ENCODE data around the gene WDR19. TPM values are rescaled to one million over a fixed set of nuclear protein-coding genes. Genes with fewer than 3 reads are reported as not detected.

WDR19 gene
- total and polyA plus RNA-seq, 2 of the 4 experiments (the other 2 are of a cell fraction): 16.0 to 22.6 TPM

DNA sequence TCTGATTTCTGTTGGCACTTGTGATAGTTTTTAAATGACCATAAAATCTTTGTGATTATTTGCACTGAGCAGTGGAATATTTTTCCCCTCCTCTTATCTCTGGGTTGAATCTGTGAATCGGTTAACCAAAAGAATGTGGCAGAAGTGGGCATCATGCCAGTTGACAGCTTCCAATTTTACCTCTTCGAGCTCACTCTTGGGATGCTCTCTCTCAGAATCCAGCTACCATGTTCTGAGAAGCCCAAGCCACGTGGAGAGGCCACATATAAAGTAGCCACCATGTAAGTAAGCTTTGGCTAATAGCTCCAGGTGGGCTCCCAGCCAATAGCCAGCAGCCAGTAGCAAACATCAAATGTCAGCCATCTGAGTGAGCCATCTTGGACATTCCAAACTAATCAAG, 12.9 kb upstream of the WDR19 start:
- POLR2A ChIA-PET (ENCODE audit: unreplicated experiment): no interaction called here
- Histone ChIP-seq H3K36me3 (ENCODE audit: control insufficient read depth, insufficient read depth, low read length) (no peaks in the 10 kb centered on the region), H3K18ac (ENCODE audit: low read depth, low read length) (no peak overlapping the region), H3K9me1 (ENCODE audit: insufficient read depth, low read length) (no peaks in the 10 kb centered on the region), H3K27me3 (ENCODE audit: control insufficient read depth, insufficient read depth, low read length) (no peaks in the 10 kb centered on the region; the same call in 1 of the 2 replicates), H4K8ac (ENCODE audit: low read depth in 2 of 2, low read length in 2 of 2) (no peak overlapping the region), H3K9me3 (ENCODE audit: control insufficient read depth, insufficient read depth, low read length) (peaks cover 2% of the 10 kb centered on the region; the same call in 1 of the 2 replicates), H4K91ac (ENCODE audit: insufficient read depth, low read depth, low read length) (no peak overlapping the region), H2BK20ac (ENCODE audit: low read depth, low read length) (no peak overlapping the region), H3K56ac (ENCODE audit: extremely low read depth, insufficient read depth, low read length) (no peak overlapping the region), H3K27ac (ENCODE audit: insufficient read depth, low read length) (no peak overlapping the region), H2AFZ (replicated peaks; ENCODE audit: low read length, poor library complexity) (no peak overlapping the region), H3K4me2 (ENCODE audit: low read depth, low read length) (no peak overlapping the region), H2BK5ac (ENCODE audit: low read depth, low read length, poor library complexity, severe bottlenecking) (no peak overlapping the region), H3K14ac (replicated peaks; ENCODE audit: low read depth, low read length) (no peak overlapping the region), H3K4me1 (ENCODE audit: control insufficient read depth, insufficient read depth, low read length) (no peaks in the 10 kb centered on the region), H3K4ac (ENCODE audit: low read depth, low read length) (no peak overlapping the region), H3K9ac (ENCODE audit: low read depth, low read length) (no peak overlapping the region), H2AK5ac (ENCODE audit: low read depth, low read length) (no peak overlapping the region), H4K20me1 (ENCODE audit: insufficient read depth, low read length) (no peaks in the 10 kb centered on the region), H3K4me3 (ENCODE audit: insufficient read depth, low read depth, low read length) (no peak overlapping the region), H4K5ac (ENCODE audit: low read depth, low read length) (no peak overlapping the region), H2BK15ac (ENCODE audit: low read depth, low read length) (no peak overlapping the region), H2AK9ac (replicated peaks; ENCODE audit: low read depth, low read length, poor library complexity) (no peak overlapping the region), H2BK120ac (ENCODE audit: low read depth, low read length) (no peak overlapping the region), H3K23ac (ENCODE audit: low read depth, low read length) (no peak overlapping the region), H3K79me1 (ENCODE audit: low read depth in 1 of 2, low read length in 2 of 2) (no peaks in the 10 kb centered on the region)
- WGBS, 2 experiments (ENCODE audit: extremely low coverage in 2 of 2, insufficient read length in 1 of 2): 0% methylated on average over 1 of the region's 3 CpGs; no CpG with 5 or more reads in 1 of the 2 experiments
- DNase-seq (no peak), ATAC-seq (ENCODE audit: low read depth) (no peak)
- CTCF ChIA-PET: no interaction called here
- in situ Hi-C loops (cut with MboI; ENCODE audit: low sequenced_read_pairs): no loop called here
- intact Hi-C loops (cut with micrococcal nuclease): no loop called here
- dilution Hi-C loops (cut with HindIII; ENCODE audit: low sequenced_read_pairs, unreplicated experiment): no loop called here
- TF ChIP-seq NFE2L2 (IDR thresholded peaks at IDR 0.05; ENCODE audit: low read depth, low read length) (no peak), MAZ (IDR thresholded peaks at IDR 0.05; ENCODE audit: borderline replicate concordance, low read depth, low read length) (no peak)
- BruUV-seq (replicated peaks): no TSS peak

All from IMR-90 (cell line).